GM12878 (cell line): ENCODE data around the gene GPATCH3. TPM values are rescaled to one million over a fixed set of nuclear protein-coding genes. Genes with fewer than 3 reads are reported as not detected.

Source experiments
- ATAC-seq: fragments of 200-7000 bp; cut with Tn5 transposase; 3 replicates; pipeline ENCODE4 v1.9.1; 2020; ENCODE audit warnings: mild to moderate bottlenecking, moderate library complexity
- BruUV-seq: library from RNA; stranded (reverse); fragments of 400-500 nt; replicated peaks from 2 replicates; lab custom pipeline; 2021; lab: Mats Ljungman, UMichigan
- CTCF ChIA-PET: fragments of 300-600 bp; sonication (Branson Sonifier 250); formaldehyde crosslinking; extraction: SDS; loops from one replicate; lab custom pipeline; 2021; ENCODE audit warnings: inconsistent platforms; lab: Yijun Ruan, JAX
- POLR2A ChIA-PET: fragments of 350-600 bp; formaldehyde crosslinking; extraction: SDS; loops from one replicate; lab custom pipeline; 2021; ENCODE audit warnings: inconsistent platforms; lab: Charles Lee
- RAD21 ChIA-PET: fragments of 300-600 bp; sonication (Branson Sonifier 250); formaldehyde crosslinking; loops from one replicate; lab custom pipeline; 2023; ENCODE audit warnings: antibody characterized with exemption; ENCODE audit not compliant: unreplicated experiment; lab: Charles Lee
- SMC1A ChIA-PET: fragments of 300-600 bp; sonication (Branson Sonifier 250); formaldehyde crosslinking; loops from one replicate; lab custom pipeline; 2023; ENCODE audit not compliant: unreplicated experiment, uncharacterized antibody; lab: Charles Lee
- DNase-seq: peaks from one replicate; pipeline ENCODE4 v3.0.0-alpha.2; 2011; ENCODE audit warnings: low read depth, low spot score
- FAIRE-seq: peaks from 3 replicates; lab custom pipeline; 2011; peaks lifted over from hg19 to GRCh38; lab: Jason Lieb, UNC
- H2AFZ ChIP-seq: 2 replicates; pipeline ENCODE4 v1.6.0; 2011; ENCODE audit warnings: low read depth, low read length, control low read depth; ENCODE audit not compliant: control insufficient read depth
- H3K27ac ChIP-seq: 2 replicates; pipeline ENCODE4 v1.5.1; 2011; ENCODE audit warnings: control low read depth; ENCODE audit not compliant: control insufficient read depth, insufficient read depth
- H3K27me3 ChIP-seq, 2 experiments: replicated peaks in 1 of 2; 2 replicates each; pipeline versions ENCODE4 v1.6.0 to v1.6.1; 2011; ENCODE audit warnings: low read length in 1 of 2; ENCODE audit not compliant: control insufficient read depth in 2 of 2, insufficient read depth in 2 of 2
- H3K36me3 ChIP-seq, 2 experiments: 2 replicates each; pipeline ENCODE4 v1.5.1; 2011; ENCODE audit warnings: low read length in 1 of 2; ENCODE audit not compliant: control insufficient read depth in 2 of 2, insufficient read depth in 2 of 2
- H3K4me1 ChIP-seq: 2 replicates; pipeline ENCODE4 v1.6.1; 2011; ENCODE audit warnings: mild to moderate bottlenecking, low read length, moderate library complexity, mixed read lengths; ENCODE audit not compliant: control insufficient read depth, insufficient read depth
- H3K4me2 ChIP-seq: 2 replicates; pipeline ENCODE4 v1.6.0; 2011; ENCODE audit warnings: control low read depth; ENCODE audit not compliant: control insufficient read depth, insufficient read depth
- H3K4me3 ChIP-seq: fragments of 200-600 bp; sonication (generic); 2 replicates; pipeline ENCODE4 v1.5.1; 2016
- H3K79me2 ChIP-seq: 2 replicates; pipeline ENCODE4 v1.6.0; 2011; ENCODE audit warnings: low read length; ENCODE audit not compliant: control insufficient read depth, insufficient read depth
- H3K9ac ChIP-seq: 2 replicates; pipeline ENCODE4 v1.8.0; 2011; ENCODE audit warnings: low read length, control low read depth, mixed read lengths; ENCODE audit not compliant: control insufficient read depth, insufficient read depth
- H3K9me3 ChIP-seq: replicated peaks from 3 replicates; pipeline ENCODE4 v1.5.1; 2011; ENCODE audit warnings: mild to moderate bottlenecking, low read length; ENCODE audit not compliant: control insufficient read depth, insufficient read depth
- H4K20me1 ChIP-seq: 2 replicates; pipeline ENCODE4 v1.6.0; 2011; ENCODE audit not compliant: control insufficient read depth, insufficient read depth
- BRCA1 ChIP-seq: IDR thresholded peaks from 2 replicates; pipeline ENCODE4 v1.6.1; 2011; ENCODE audit warnings: low read depth, low read length, improper control_type of control experiment
- CHD2 ChIP-seq: IDR thresholded peaks from 2 replicates; pipeline ENCODE4 v1.6.1; 2011; ENCODE audit warnings: low read depth, low read length, improper control_type of control experiment, borderline replicate concordance
- CREM ChIP-seq: IDR thresholded peaks from 2 replicates; pipeline ENCODE4 v1.6.1; 2014; ENCODE audit warnings: antibody characterized with exemption, low read depth
- DPF2 ChIP-seq: fragments of 450-650 bp; IDR thresholded peaks from 2 replicates; pipeline ENCODE4 v1.6.1; 2017; ENCODE audit warnings: mild to moderate bottlenecking
- EP300 ChIP-seq, 2 experiments: fragments of 150-350 bp in 1 of 2; IDR thresholded peaks; 2 replicates each; pipeline ENCODE4 v1.6.1; 2011 to 2012; ENCODE audit warnings: low read depth in 2 of 2, low read length in 2 of 2, borderline replicate concordance in 1 of 2, improper control_type of control experiment in 1 of 2, inconsistent platforms in 1 of 2; ENCODE audit not compliant: control insufficient read depth in 1 of 2
- HCFC1 ChIP-seq: fragments of 150-350 bp; IDR thresholded peaks from 2 replicates; pipeline ENCODE4 v1.6.1; 2014; ENCODE audit warnings: low read length
- KLF5 ChIP-seq: fragments of 450-650 bp; IDR thresholded peaks from 2 replicates; pipeline ENCODE4 v1.6.1; 2014; ENCODE audit warnings: mild to moderate bottlenecking; ENCODE audit not compliant: partially characterized antibody
- MEF2B ChIP-seq: fragments of 450-650 bp; IDR thresholded peaks from 2 replicates; pipeline ENCODE4 v1.6.1; 2018; ENCODE audit warnings: mild to moderate bottlenecking, moderate library complexity; ENCODE audit not compliant: partially characterized antibody, poor library complexity, severe bottlenecking
- PAX8 ChIP-seq: fragments of 450-650 bp; IDR thresholded peaks from 2 replicates; pipeline ENCODE4 v1.6.1; 2017; ENCODE audit warnings: mild to moderate bottlenecking, moderate library complexity
- PRDM15 ChIP-seq: fragments of 450-650 bp; formaldehyde crosslinking; IDR thresholded peaks from 2 replicates; pipeline ENCODE4 v1.4.0; 2020; ENCODE audit warnings: mild to moderate bottlenecking, moderate library complexity
- RUNX3 ChIP-seq: IDR thresholded peaks from 2 replicates; pipeline ENCODE4 v1.6.1; 2012; ENCODE audit warnings: low read length, inconsistent platforms
- SMAD5 ChIP-seq: IDR thresholded peaks from 2 replicates; pipeline ENCODE4 v1.6.1; 2016; ENCODE audit warnings: antibody characterized with exemption, low read depth
- STAT3 ChIP-seq: IDR thresholded peaks from 2 replicates; pipeline ENCODE4 v1.6.1; 2011; ENCODE audit warnings: low read depth, low read length, improper control_type of control experiment
- YBX1 ChIP-seq: fragments of 450-650 bp; IDR thresholded peaks from 2 replicates; pipeline ENCODE4 v1.6.1; 2016; ENCODE audit warnings: antibody characterized with exemption
- ZNF24 ChIP-seq: fragments of 450-650 bp; IDR thresholded peaks from 2 replicates; pipeline ENCODE4 v1.6.1; 2017; ENCODE audit warnings: antibody characterized with exemption, mild to moderate bottlenecking
- WGBS: methylation state at CpG from one replicate; pipeline ENCODE4 v1.1.6; 2016; ENCODE audit warnings: low lambda C conversion rate; ENCODE audit not compliant: insufficient replicate concordance, insufficient coverage; ENCODE audit errors: missing lambda C conversion rate; 5-methylcytosine and 5-hydroxymethylcytosine counted together
- in situ Hi-C: fragments of 300-500 bp; cut with MboI; formaldehyde crosslinking; loops from 9 replicates; pipeline ENCODE4 v1.14.3; 2018; ENCODE audit warnings: mixed read lengths
- intact Hi-C: fragments of 100-400 bp; cut with micrococcal nuclease; formaldehyde crosslinking; loops from one replicate; pipeline ENCODE4 v1.14.2; 2022; ENCODE audit not compliant: unreplicated experiment
- polyA plus RNA-seq, 11 experiments: library from polyadenylated mRNA; depleted of rRNA in 4 of 11; unstranded in 6 of 11; stranded (reverse) in 5 of 11; fragments of >200 nt; fragmentation: Nextera tagmentation in 4 of 11; fragmentation: Illumina TruSeq in 1 of 11; extraction: Ambion mirVana in 4 of 11; extraction: Trizol in 1 of 11; gene quantifications; 1 replicate in 1 of 11; 2 replicates in 10 of 11; pipeline versions ENCODE4 v1.2.1 to v1.2.3, GENCODE V29; 2011 to 2016; ENCODE audit warnings: inconsistent platforms in 2 of 11, missing spikeins in 2 of 11, low read depth in 1 of 11
- total RNA-seq, 4 experiments: library from RNA; depleted of rRNA in 3 of 4; stranded (reverse); fragments of >200 nt in 3 of 4; fragmentation: Illumina TruSeq in 1 of 4; extraction: Trizol in 1 of 4; gene quantifications; 2 replicates each; pipeline versions ENCODE4 v1.2.1 to v1.2.3, GENCODE V29; 2013 to 2021

GPATCH3 gene
- total and polyA plus RNA-seq, 10 of the 15 experiments (the other 5 are each of a cell fraction or from before 2014, with no cell fraction given) = 0.56 to 13.4 (median 8.7) TPM

- Histone ChIP-seq H3K9ac (no peak overlapping the region), H4K20me1 (no peaks in the 10 kb centered on the region), H3K4me2 (no peak overlapping the region), H3K4me1 (peaks cover 16% of the 10 kb centered on the region), H3K36me3 (no peaks in the 10 kb centered on the region; a peak in 2 of 4 replicates), H3K4me3 (no peak overlapping the region), H3K9me3 (no peaks in the 10 kb centered on the region), H3K27me3 (no peaks in the 10 kb centered on the region), H3K27ac (no peak overlapping the region), H2AFZ (no peak overlapping the region), H3K79me2 (no peaks in the 10 kb centered on the region; the same call in 1 of the 2 replicates)
- POLR2A ChIA-PET = no interaction called here
- ATAC-seq (no peak), DNase-seq (no peak), FAIRE-seq (no peak)
- CTCF ChIA-PET = interaction anchor here (0.7 to 3.2 kb wide), 12 partner anchors 10 to 260 kb away, joined by 3 to 13 read pairs (median 4); no protein-coding TSS in a partner anchor
- intact Hi-C loops = no loop called here
- RAD21 ChIA-PET = interaction anchor here (0.7 to 1.6 kb wide), 2 partner anchors 41 to 53 kb away, joined by 3 to 4 read pairs; no protein-coding TSS in a partner anchor
- BruUV-seq = no TSS peak
- SMC1A ChIA-PET = interaction anchor here (2.3 kb wide), 1 partner anchor 24 kb away, joined by 7 read pairs; no protein-coding TSS in a partner anchor
- 70% methylated on average over 7 of the region's 7 CpGs for WGBS
- in situ Hi-C loops = no loop called here
- TF ChIP-seq CHD2 (no peak), DPF2 (no peak), HCFC1 (no peak), BRCA1 (no peak), RUNX3 (no peak), SMAD5 (no peak)
Measured at GRCh38 chr1:26861889-26862378, 38.3 kb downstream of the GPATCH3 start.

- H3K4me3 ChIP-seq = no peak overlapping the region
- H3K4me1 ChIP-seq = peaks cover 16% of the 10 kb centered on the region
- ChIA-PET CTCF (interaction anchor here (0.9 to 5.9 kb wide), 9 partner anchors 11 to 259 kb away, joined by 3 to 25 read pairs (median 4); no protein-coding TSS in a partner anchor), SMC1A (interaction anchor here (0.8 to 2.3 kb wide), 2 partner anchors 23 to 281 kb away, joined by 3 to 7 read pairs; no protein-coding TSS in a partner anchor), POLR2A (no interaction called here), RAD21 (interaction anchor here (1.6 kb wide), 1 partner anchor 40 kb away, joined by 4 read pairs; no protein-coding TSS in a partner anchor)
- no peak overlapping the region for H3K9ac ChIP-seq
- intact Hi-C loops = no loop called here
- ATAC-seq = no peak
- no peak overlapping the region for H3K4me2 ChIP-seq
- DNase-seq = no peak
- no peaks in the 10 kb centered on the region; the same call in 1 of the 2 replicates for H3K79me2 ChIP-seq
- no peak overlapping the region for H2AFZ ChIP-seq
- no peaks in the 10 kb centered on the region for H3K9me3 ChIP-seq
- H3K27ac ChIP-seq = no peak overlapping the region
- H4K20me1 ChIP-seq = no peaks in the 10 kb centered on the region
- FAIRE-seq = no peak
- 69% methylated on average over 5 of the region's 5 CpGs for WGBS
- no TSS peak for BruUV-seq
- peaks cover 0 to 2% of the 10 kb centered on the region in 2 experiments; a peak in 3 of 4 replicates for H3K36me3 ChIP-seq
- no peaks in the 10 kb centered on the region for H3K27me3 ChIP-seq
- in situ Hi-C loops = no loop called here
- TF ChIP-seq KLF5 (no peak), PAX8 (no peak), STAT3 (no peak), ZNF24 (no peak), EP300 (IDR thresholded peaks at IDR 0.05; ENCODE audit: borderline replicate concordance in 1 of 2, control insufficient read depth in 1 of 2, low read depth in 2 of 2, low read length in 2 of 2) (no peak), MEF2B (no peak), CREM (no peak), CHD2 (no peak), PRDM15 (CRISPR knock-in tag) (no peak), YBX1 (no peak)
Measured at GRCh38 chr1:26861286-26861701, 39.0 kb downstream of the GPATCH3 start.
